Neural cell (in vitro differentiated cells): ENCODE results near the gene QSOX2. TPM values are rescaled to one million over a fixed set of nuclear protein-coding genes. Genes with fewer than 3 reads are reported as not detected.

Experiments
- H2AFZ ChIP-seq: fragments of 200-600, 300-800 bp; sonication (generic), shearing (Covaris generic); 2 replicates; pipeline ENCODE4 v1.6.0; 2014; ENCODE audit warnings: low read depth, mild to moderate bottlenecking, antibody characterized with exemption, low read length, moderate library complexity
- H3F3A ChIP-seq: fragments of 200-600 bp; shearing (Covaris generic); 2 replicates; pipeline ENCODE4 v1.6.1; 2016; ENCODE audit warnings: mild to moderate bottlenecking, moderate library complexity, mixed read lengths, antibody characterized with exemption, low read length; ENCODE audit not compliant: insufficient read depth, poor library complexity, severe bottlenecking
- H3K27ac ChIP-seq: fragments of 200-600, 300-800 bp; sonication (generic), shearing (Covaris generic); 2 replicates; pipeline ENCODE4 v1.5.1; 2014; ENCODE audit warnings: mild to moderate bottlenecking, low read length, moderate library complexity
- H3K27me3 ChIP-seq: fragments of 300-800, 200-600 bp; sonication (generic), shearing (Covaris generic); 2 replicates; pipeline ENCODE4 v1.6.0; 2014; ENCODE audit warnings: mild to moderate bottlenecking, low read depth, low read length, moderate library complexity; ENCODE audit not compliant: insufficient read depth
- H3K36me3 ChIP-seq: fragments of 300-800, 200-600 bp; sonication (generic), shearing (Covaris generic); 2 replicates; pipeline ENCODE4 v1.5.1; 2014; ENCODE audit warnings: mild to moderate bottlenecking, antibody characterized with exemption, low read length, moderate library complexity; ENCODE audit not compliant: insufficient read depth
- H3K4me2 ChIP-seq: fragments of 300-800, 200-600 bp; sonication (generic), shearing (Covaris generic); 2 replicates; pipeline ENCODE4 v1.6.0; 2014; ENCODE audit warnings: mild to moderate bottlenecking, low read length
- H3K4me3 ChIP-seq: fragments of 300-800, 200-600 bp; sonication (generic), shearing (Covaris generic); 2 replicates; pipeline ENCODE4 v1.5.1; 2014; ENCODE audit warnings: mild to moderate bottlenecking, low read length, moderate library complexity
- H3K79me2 ChIP-seq: fragments of 200-600 bp; shearing (Covaris generic); replicated peaks from 2 replicates; pipeline ENCODE4 v1.6.0; 2014; ENCODE audit warnings: mild to moderate bottlenecking, low read length, moderate library complexity; ENCODE audit not compliant: insufficient read depth
- H3K9ac ChIP-seq: fragments of 300-800, 200-600 bp; sonication (generic), shearing (Covaris generic); 2 replicates; pipeline ENCODE4 v1.6.1; 2016; ENCODE audit warnings: mild to moderate bottlenecking, low read length, mixed read lengths
- H3K9me2 ChIP-seq: fragments of 200-600 bp; shearing (Covaris generic); 2 replicates; pipeline ENCODE4 v1.6.1; 2016; ENCODE audit warnings: mild to moderate bottlenecking, low read length, mixed read lengths; ENCODE audit not compliant: insufficient read depth
- H3K9me3 ChIP-seq: fragments of 200-600, 300-800 bp; sonication (generic), shearing (Covaris generic); 2 replicates; pipeline ENCODE4 v1.6.1; 2016; ENCODE audit warnings: mild to moderate bottlenecking, mixed run types, low read length, moderate library complexity, mixed read lengths
- H4K20me1 ChIP-seq: fragments of 200-600 bp; shearing (Covaris generic); 2 replicates; pipeline ENCODE4 v1.6.1; 2016; ENCODE audit warnings: mild to moderate bottlenecking, mixed run types; ENCODE audit not compliant: insufficient read depth
- CTCF ChIP-seq: fragments of 450-650 bp; IDR thresholded peaks from 2 replicates; pipeline ENCODE4 v1.5.1; 2014; ENCODE audit warnings: antibody characterized with exemption, mild to moderate bottlenecking, moderate library complexity; ENCODE audit not compliant: poor library complexity, severe bottlenecking
- EP300 ChIP-seq: fragments of 450-650 bp; conservative IDR thresholded peaks from 2 replicates; pipeline ENCODE4 v1.6.1; 2014; ENCODE audit warnings: antibody characterized with exemption, mild to moderate bottlenecking, moderate library complexity; ENCODE audit not compliant: poor library complexity, severe bottlenecking
- EZH2 ChIP-seq: fragments of 200-600, 300-800 bp; shearing (Covaris generic), sonication (generic); IDR thresholded peaks from 2 replicates; pipeline ENCODE4 v1.6.1; 2014; ENCODE audit warnings: antibody characterized with exemption, low read length, borderline replicate concordance, mild to moderate bottlenecking; ENCODE audit not compliant: insufficient read depth, poor library complexity, severe bottlenecking
- MXI1 ChIP-seq: fragments of 450-650 bp; conservative IDR thresholded peaks from 2 replicates; pipeline ENCODE4 v1.6.1; 2014; ENCODE audit warnings: antibody characterized with exemption, mild to moderate bottlenecking; ENCODE audit not compliant: poor library complexity, severe bottlenecking
- POLR2AphosphoS5 ChIP-seq: IDR thresholded peaks from 2 replicates; pipeline ENCODE4 v1.6.1; 2012
- RAD21 ChIP-seq: fragments of 450-650 bp; conservative IDR thresholded peaks from 2 replicates; pipeline ENCODE4 v1.6.1; 2014; ENCODE audit warnings: antibody characterized with exemption, mild to moderate bottlenecking, moderate library complexity
- SMC3 ChIP-seq: fragments of 450-650 bp; conservative IDR thresholded peaks from 2 replicates; pipeline ENCODE4 v1.6.1; 2014; ENCODE audit warnings: antibody characterized with exemption, mild to moderate bottlenecking, moderate library complexity; ENCODE audit not compliant: poor library complexity
- TAF1 ChIP-seq: IDR thresholded peaks from 2 replicates; pipeline ENCODE4 v1.6.1; 2012; ENCODE audit warnings: low read depth
- polyA plus RNA-seq: library from polyadenylated mRNA; depleted of rRNA; stranded (reverse); fragments of >200 nt; gene quantifications from 2 replicates; pipeline ENCODE4 v1.2.3, GENCODE V29; 2014
- TF ChIP-seq, protein P1 (sequence below): IDR thresholded peaks from 2 replicates; pipeline ENCODE4 v1.6.1; 2012; ENCODE audit warnings: borderline replicate concordance

QSOX2 gene
- polyA plus RNA-seq, 1 donor from 2014 or later = 20.7 TPM

DNA sequence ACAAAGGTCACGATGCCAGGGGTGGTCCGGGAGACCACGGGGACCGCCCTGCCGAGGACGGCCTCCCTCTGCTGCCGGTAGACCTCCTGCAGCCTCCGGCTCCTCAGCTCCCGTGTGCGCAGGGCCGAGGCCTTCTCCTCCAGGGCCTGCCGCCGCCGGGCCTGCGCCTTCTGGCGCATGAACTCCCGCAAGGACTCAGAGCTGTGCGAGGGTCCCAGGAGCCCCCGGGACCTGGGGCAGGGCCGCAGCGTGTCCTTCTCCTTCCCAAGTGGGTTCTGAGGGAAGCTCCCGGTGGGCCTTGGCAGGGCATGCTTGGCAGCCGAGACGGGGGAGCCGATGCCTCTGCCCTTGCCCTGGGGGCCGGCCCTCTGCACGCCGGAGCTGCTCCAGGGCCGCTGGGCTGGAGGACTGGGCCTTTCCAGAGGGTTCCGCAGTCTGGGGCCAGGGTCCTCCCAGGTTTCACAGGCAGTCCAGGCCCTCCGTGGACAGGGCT, 44.9 kb upstream of the QSOX2 start:
- Histone ChIP-seq H3K27ac (no peak overlapping the region), H4K20me1 (no peaks in the 10 kb centered on the region), H3K9me2 (no peaks in the 10 kb centered on the region), H2AFZ (no peak overlapping the region), H3K9me3 (no peaks in the 10 kb centered on the region), H3K36me3 (no peaks in the 10 kb centered on the region), H3F3A (no peaks in the 10 kb centered on the region), H3K4me2 (no peak overlapping the region), H3K9ac (no peak overlapping the region), H3K79me2 (no peaks in the 10 kb centered on the region), H3K4me3 (no peak overlapping the region), H3K27me3 (no peaks in the 10 kb centered on the region)
- no peak for TF ChIP-seq TAF1
- TF ChIP-seq RAD21 = no peak
- TF ChIP-seq, protein P1, sequence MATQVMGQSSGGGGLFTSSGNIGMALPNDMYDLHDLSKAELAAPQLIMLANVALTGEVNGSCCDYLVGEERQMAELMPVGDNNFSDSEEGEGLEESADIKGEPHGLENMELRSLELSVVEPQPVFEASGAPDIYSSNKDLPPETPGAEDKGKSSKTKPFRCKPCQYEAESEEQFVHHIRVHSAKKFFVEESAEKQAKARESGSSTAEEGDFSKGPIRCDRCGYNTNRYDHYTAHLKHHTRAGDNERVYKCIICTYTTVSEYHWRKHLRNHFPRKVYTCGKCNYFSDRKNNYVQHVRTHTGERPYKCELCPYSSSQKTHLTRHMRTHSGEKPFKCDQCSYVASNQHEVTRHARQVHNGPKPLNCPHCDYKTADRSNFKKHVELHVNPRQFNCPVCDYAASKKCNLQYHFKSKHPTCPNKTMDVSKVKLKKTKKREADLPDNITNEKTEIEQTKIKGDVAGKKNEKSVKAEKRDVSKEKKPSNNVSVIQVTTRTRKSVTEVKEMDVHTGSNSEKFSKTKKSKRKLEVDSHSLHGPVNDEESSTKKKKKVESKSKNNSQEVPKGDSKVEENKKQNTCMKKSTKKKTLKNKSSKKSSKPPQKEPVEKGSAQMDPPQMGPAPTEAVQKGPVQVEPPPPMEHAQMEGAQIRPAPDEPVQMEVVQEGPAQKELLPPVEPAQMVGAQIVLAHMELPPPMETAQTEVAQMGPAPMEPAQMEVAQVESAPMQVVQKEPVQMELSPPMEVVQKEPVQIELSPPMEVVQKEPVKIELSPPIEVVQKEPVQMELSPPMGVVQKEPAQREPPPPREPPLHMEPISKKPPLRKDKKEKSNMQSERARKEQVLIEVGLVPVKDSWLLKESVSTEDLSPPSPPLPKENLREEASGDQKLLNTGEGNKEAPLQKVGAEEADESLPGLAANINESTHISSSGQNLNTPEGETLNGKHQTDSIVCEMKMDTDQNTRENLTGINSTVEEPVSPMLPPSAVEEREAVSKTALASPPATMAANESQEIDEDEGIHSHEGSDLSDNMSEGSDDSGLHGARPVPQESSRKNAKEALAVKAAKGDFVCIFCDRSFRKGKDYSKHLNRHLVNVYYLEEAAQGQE = no peak
- no peak for TF ChIP-seq EZH2
- no peak for TF ChIP-seq SMC3
- TF ChIP-seq EP300 = no peak

GRCh38 chr9:136289651-136290507, 44.3 kb upstream of the QSOX2 start:
- Histone ChIP-seq H3K4me2 (no peak overlapping the region), H3F3A (no peaks in the 10 kb centered on the region), H3K9me3 (no peaks in the 10 kb centered on the region)

More at GRCh38 chr9:136289651-136290507, 44.3 kb upstream of the QSOX2 start:
- no peak overlapping the region for H3K27ac ChIP-seq
- no peaks in the 10 kb centered on the region for H3K36me3 ChIP-seq
- TF ChIP-seq EP300 (no peak), POLR2AphosphoS5 (no peak), TAF1 (no peak), MXI1 (no peak), CTCF (no peak), SMC3 (no peak), EZH2 (no peak), RAD21 (no peak)
- TF ChIP-seq, protein P1 = no peak
- H4K20me1 ChIP-seq = no peaks in the 10 kb centered on the region
- no peak overlapping the region for H3K9ac ChIP-seq
- H3K4me3 ChIP-seq = no peak overlapping the region
- no peaks in the 10 kb centered on the region for H3K79me2 ChIP-seq
- no peak overlapping the region for H2AFZ ChIP-seq
- no peaks in the 10 kb centered on the region for H3K9me2 ChIP-seq
- no peaks in the 10 kb centered on the region for H3K27me3 ChIP-seq
